Hematopoietic multipotent progenitor cell treated with erythropoietin and hydrocortisone succinate and interleukin-3 and kit ligand, for 8 days (in vitro differentiated cells): ENCODE data around the gene LAMC2.

Experiments used
- DNase-seq: peaks from one replicate; pipeline ENCODE4 v3.0.0-alpha.2; 2015

LAMC2 gene

DNA sequence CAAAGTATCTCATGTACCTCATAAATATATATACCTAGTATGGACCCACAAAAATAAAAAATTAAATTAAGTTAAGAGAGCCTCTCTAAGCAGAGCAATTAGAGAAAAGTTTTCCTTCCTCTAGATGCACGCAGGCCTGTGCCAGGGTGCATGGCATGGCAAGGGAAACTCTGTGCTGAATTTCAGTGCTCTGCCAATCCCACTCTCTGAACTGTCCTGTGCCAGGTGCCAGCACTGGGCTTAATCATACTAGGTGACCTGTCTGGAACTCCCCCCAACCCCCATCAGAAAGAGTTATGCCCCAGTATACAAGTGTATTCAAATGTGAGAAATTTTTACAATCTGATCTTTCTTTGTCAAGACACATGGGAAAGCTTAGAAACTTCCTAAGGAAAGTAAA lies 10.4 kb upstream of the LAMC2 start:
- no peak for DNase-seq

DNA sequence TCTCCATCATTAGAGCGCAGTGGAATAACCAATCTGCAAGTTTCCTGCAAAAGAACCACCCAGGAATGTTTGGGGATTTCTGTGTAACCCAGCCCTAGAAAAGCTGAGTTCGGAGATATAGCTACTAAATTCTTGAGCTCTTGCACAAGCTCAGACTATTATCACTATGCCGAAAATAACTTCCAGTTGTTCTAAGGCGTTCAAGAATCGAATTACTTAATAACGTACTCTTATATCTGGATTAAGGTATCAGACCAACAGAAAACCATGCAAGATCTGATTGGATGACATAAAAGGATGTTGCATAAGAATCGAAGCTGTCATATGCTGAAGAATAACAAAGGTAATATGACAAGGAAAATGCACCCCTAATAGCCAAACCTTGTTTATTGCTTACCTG lies 7.5 kb upstream of the LAMC2 start:
- DNase-seq = no peak

DNA sequence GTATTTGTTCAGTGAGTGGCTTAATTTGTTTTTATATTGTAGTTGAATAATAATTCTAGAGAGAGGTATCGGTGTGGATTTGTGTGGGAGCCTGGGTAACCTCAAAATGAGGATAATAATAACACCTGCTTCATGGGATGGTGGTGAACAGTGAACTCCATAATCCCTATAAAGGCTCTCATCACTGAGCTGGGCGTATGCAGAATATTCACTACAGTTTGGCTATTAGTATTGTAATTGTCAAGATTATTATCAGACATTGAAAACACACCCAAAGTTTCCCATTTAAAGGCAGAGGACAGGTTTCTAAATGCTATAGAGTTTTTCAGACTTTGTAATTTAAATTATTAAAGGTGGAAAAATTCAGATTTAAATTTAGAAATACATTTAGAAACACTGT lies 7.0 kb upstream of the LAMC2 start:
- DNase-seq = no peak

DNA sequence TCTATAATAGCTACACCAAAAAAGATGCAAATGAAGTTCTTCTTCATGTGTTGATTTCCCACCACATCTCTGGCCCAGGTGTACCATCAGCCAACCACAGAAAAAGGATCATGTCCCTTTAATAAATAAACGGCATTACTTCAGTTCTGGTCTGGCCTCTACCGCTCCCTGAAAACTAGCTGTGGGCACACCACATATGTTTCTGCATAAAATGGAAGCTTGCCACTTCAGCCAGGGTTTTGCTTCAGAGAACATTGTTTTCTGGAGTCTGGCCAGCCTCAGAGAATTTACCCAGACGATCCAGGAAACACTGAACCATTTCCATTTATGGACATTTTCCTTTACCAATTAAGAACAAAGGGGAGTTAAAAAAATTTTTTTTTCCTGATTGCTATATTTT lies 5.8 kb upstream of the LAMC2 start:
- no peak for DNase-seq

DNA sequence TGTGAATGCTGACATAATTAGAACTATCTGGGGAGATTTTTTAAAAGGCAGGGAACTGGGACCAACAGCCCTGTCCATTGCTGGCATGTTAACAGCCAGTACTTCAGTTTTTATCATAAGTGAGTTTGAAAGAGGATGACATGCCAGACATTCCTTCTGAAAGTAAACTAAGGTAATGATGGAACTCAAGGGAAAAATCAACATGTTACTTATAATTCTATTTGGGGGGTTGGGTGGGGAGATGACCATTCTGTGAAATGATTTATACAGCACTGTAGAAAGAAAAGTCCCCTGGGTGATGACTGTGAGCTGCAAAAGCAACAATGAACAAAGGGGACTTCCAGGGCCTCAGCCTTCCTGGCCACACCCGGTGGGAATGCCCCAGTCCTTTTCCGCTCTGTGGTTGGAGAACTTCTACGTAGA lies 5.4 kb upstream of the LAMC2 start:
- no peak for DNase-seq

DNA sequence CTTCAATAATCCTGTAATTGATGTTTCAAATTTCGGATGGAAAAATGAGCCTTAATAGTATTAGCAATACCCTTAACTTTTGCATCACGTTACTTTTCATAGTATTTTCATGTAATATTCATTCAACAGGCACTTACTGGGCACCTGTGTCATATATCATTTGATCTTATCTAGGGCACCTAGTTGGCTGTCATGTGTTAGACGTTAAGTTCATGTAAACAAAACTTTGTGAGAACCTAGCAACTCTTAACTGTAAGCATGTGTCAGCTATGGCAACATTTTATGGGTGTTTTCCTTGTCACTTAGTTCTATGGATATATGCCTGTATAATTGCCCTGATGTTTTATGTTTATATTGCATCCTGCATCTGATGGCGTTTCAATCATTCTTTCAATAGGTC lies 777 bp downstream of the LAMC2 start:
- no peak for DNase-seq

DNA sequence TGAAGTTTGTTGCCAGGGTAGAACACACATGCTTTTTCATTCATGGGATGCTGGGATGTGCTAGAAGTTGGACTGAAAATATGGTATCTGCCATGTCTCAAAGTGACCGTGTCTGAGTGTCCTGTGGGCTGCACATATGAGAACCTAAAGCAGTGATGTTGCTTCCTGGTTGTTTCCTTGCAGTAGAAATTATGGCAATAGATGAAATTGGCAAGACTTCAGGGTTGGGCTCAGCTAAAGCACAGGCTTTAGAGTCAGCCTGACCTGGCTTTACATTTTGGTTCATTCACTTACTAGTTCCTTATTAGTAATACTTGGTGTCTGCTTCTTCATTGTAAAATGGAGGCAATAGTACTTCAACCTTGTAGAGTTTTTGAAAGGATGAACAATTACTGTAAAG lies 2.2 kb downstream of the LAMC2 start:
- no peak for DNase-seq

DNA sequence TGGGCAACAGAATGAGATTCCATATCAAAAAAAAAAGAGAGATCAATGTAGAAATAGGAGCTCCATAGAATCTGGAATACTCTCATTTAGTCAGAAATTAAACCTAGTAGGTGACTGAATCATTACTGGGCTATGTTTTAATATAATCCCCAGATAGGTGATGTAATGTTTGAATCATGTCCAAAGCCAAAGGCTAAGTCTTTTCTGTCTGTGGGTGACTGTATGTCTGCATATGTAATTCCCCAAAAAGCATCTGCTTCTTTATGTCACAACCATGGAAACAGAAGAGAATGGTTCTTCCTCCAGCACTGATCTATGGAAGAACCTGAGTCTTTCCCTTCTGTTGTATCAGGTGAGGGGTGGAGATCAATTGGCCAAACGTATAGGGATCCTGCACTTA lies 5.8 kb downstream of the LAMC2 start:
- DNase-seq = no peak

DNA sequence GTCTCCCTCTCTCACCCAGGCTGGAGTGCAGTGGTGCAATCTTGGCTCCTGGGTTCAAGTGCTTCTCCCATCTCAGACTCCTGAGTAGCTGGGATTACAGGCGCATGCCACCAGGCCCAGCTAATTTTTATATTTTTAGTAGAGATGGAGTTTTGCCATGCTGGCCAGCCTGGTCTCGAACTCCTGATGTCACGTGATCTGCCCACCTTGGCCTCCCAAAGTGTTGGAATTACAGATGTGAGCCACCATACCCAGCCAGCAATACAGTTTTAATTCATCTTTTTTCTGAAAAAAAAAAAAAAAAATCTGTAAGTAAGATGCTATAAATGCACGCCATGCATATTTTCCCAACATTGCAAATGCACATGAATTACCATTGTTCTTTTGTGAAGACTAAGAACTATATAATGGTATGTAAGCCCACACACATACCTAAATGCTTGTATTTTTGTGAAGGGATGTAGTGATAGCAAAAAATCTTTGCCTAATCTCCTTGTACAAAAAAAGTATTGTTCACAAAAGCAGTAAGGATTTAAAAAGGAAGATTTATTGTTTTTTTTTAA lies 8.0 kb downstream of the LAMC2 start:
- no peak for DNase-seq

DNA sequence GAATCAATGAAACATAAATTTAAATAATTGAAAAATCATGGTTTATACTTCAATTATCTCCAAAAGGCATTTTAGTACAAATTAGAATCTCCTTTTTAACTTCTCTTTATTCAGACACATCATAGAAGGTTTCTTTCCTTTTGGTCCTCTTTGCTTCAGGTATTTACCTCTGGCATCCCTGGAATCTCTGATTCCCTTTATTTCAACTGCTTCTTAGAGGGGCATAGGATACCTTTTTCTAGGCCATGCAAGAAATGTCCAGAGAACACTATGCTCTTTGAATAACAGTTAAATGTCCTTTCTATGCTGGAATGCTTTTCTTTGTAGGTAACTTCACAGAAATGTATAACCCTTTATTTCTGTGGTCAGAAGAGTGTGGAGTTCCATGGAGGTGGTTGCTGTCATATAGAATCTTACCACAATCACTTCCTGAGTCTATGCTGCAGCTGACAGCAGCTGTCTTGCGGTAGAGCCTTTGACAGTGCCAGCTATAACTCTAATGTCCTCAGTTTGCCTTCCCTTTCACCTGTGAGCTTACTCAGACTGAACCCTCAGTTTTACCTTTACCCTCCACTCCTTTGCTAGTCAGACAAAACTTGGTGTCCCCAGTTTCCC lies 8.6 kb downstream of the LAMC2 start:
- DNase-seq = no peak

DNA sequence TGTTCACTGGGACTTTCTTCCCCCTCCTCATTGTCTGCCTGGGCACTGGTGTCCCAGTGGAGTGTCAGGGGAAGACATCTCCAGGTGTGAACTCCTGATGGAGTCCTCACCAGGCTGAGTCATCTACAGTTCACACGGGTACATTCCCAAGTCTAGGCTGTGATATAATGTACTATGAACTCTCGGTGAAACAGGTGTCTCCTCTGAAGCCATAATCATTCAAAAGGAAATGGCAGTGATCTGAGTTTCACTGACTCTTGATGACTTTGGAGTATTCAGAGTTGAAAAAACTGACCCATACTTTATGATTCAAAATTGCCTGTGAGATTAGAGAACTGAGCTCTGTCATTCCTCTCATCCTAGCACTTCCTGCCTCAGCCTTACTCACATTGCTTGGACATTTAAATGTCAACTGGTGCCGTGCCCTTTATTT lies 9.1 kb downstream of the LAMC2 start:
- DNase-seq = no peak

DNA sequence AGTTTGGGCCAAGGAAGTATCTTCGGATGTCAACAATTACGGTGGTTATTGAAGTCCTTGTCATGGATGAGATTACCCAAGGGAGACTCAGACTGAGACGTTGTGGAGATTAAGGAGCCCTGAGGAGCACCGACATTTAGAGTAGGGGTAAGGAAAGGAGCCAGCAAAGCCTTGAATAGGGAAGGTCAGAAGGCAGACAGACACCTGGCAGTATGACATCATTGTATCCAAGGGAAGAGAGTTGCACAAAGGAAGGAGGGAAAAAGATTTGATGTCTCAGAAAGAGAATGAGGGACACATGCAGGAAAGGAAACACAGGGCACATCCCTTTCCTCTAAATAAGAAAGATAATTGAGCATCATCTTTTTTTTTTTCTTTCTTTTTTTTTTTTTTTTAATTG lies 11.7 kb downstream of the LAMC2 start:
- no peak for DNase-seq

DNA sequence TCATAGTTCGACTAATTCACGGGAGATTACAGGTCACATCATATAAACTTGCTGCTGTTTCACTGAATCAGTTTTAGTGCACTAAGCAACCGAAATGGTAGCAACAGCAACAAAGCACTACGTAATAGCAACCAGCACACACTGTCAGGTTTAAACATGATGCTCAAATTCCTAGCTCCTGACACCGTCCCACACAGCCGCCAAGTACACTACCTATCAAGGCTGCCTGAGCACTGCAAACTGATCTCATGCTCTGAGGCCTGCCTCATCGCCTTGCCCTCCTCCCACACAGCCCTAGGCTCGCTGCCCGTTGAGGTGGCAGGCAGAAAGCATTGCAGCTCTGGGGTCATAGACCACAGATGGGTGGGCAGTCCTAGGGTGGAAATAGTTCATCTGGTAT lies 12.4 kb downstream of the LAMC2 start:
- DNase-seq = no peak

DNA sequence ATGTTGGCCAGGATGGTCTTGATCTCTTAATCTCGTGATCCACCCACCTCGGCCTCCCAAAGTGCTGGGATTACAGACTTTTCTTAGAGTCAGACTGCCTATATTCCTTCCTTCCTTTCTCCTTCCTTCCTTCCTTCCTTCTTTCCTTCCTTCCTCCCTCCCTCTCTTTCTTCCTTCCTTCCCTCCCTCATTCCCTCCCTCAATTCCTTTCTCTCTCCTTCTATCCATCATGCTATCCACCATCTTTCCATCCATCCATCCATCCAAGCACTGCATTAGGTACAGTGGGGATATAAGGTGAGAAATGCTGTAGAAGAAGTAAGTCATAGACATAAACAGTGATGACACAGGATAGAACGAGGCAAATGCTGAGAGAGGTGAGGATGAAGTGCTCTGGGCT lies 13.2 kb downstream of the LAMC2 start:
- no peak for DNase-seq

DNA sequence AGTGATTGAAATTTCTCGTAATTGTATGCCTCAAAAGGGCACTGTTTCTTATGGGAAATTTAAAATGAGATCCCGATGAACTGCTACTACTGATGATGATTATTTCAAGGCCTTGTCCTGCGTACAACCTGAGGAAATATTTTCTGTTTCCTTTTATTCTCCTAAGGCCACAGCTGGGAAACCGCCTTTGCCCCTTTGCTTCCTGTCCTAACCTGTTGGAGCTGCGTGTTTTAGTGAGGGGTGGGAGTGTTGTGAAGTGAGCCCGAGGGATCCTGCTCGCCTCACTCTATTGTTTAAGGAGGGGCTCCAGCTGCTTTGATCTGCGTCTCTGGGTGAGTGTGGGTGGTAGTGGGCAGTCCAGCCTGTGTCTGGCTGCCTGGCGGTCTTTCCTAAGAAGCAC lies 14.4 kb downstream of the LAMC2 start:
- no peak for DNase-seq

DNA sequence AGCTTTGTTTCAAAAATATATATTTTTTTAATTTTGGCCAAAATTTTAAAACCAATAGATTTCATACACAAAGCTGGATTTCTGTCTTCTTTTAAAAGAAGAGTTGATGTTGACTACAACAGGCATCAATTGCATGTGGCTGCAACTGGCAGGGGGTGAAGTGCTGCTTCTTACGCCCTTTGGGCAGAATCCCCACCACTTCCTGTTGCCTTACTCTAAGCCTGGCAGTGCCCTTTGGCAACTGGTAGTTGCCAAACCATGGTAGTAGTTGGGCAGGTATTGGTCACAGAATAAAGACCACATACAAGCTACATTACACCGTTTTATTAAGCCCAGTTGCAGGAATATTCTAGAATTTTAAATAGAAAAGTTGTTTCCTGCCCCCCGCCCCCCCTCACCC lies 17.0 kb downstream of the LAMC2 start:
- no peak for DNase-seq

DNA sequence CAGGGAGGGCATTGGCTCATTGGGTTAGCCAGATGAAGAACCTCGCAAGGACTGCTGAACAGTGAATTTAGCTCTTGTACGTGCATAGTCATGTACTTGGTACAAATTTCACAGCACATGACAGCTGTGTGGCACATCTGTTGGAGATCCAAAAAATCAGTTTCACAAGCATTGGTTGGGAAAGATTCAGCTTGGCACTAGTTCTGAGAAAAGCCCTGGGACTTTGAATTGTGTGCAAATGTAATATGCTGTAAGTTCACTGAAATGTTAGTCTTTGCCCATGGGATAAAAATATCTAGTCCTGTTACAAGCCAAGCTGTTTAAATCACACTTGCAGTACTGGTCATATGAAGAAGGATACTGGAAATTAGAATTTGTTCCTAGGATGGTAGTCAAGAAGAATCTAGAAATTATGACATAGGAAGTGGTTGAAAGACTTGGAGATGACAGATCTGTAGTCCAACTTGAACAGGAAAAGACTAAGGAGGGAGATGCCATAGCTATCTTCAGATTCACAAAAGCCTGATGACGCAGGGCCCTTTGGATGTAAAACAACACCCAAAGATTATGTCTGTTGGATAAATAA lies 19.2 kb downstream of the LAMC2 start:
- DNase-seq = no peak

DNA sequence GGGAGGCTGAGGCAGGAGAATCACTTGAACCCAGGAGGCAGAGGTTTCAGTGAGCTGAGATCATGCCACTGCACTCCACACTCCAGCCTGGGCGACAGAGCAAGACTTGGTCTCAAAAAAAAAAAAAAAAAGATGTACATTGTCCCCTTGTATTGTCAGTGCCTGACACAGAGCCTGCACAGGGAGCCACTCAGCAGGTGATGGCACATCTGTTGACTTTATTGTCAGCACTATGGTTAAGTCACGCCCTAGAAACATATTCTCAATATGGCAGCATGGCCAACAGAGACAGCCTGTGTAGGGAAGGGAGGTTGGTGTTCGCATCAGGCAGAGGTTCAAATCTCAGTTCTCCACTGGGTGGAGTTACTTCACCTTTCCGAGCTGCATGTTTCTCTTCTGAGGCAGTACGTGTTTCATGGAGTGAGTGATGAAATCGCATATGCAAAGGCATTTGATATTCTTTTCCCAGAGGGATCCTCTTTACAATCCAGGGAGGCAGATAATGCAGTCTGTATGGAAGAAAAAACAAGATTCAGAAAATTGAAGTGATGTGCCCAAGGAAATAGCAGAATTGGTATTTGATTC lies 20.6 kb downstream of the LAMC2 start:
- DNase-seq = no peak

DNA sequence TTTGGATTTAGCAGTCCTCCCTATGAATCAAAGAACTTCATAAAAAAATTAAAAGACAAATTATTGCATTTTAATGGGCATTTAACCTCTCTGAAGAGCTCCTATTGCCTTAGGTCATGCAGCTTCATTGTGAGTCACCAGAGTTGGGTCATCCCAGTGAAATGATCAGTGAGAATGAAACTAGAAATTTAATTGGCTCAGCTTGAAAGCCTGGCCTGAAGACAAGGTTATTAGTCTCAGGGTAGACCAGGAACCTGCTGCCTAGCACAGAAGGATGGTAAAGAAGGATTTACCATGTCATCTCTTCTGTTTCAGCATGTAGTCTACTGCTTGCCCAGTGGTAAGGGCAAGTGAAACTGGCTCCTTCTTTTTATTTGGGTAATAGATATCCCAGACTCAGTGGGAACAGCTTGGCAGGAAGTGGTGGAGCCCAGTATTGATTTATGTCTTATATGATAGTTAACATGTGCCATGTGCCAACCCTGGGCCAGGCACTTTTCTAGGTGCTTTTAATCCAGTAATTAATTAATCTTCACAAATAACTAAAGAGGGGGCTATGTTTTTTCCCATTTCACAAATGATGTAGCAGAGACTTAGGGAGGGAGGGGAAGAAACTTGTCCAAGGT lies 23.6 kb downstream of the LAMC2 start:
- DNase-seq = no peak

DNA sequence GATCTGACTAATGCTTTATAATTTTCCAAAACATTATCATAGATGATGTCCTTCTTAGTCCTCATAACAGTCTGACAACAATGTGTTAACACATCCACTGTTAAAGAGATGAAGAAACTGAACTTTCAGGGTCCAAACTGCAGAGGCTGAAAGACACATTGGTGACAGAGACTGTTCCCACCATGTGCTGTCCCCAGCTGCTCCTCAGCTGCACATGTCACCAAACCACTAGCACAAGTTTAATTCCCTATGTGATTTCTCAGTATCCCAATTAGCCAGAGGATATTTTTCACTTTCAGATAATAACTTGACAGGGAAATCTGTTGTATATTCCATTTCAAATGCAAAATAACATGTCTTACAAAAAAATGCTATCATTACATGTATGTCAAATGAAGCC lies 24.6 kb downstream of the LAMC2 start:
- no peak for DNase-seq

DNA sequence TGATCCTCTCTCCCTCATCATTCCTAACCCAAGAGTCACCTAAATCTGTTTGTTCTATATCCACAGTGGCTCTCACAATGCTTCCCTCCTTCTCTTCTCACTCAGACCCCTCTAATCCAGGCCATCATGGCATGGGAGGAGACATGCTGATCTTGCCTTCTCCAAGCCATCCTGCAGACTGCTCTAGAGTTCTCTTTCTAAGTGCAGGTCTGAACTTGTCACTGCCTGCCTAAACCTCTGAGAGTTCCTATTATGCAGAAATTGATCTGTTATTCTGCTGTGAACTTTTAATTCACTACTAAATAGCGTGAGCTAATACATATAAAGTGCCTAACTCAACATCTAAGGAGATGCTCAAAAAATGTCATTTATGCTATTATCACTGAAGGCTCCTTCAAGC lies 26.8 kb downstream of the LAMC2 start:
- DNase-seq = no peak

DNA sequence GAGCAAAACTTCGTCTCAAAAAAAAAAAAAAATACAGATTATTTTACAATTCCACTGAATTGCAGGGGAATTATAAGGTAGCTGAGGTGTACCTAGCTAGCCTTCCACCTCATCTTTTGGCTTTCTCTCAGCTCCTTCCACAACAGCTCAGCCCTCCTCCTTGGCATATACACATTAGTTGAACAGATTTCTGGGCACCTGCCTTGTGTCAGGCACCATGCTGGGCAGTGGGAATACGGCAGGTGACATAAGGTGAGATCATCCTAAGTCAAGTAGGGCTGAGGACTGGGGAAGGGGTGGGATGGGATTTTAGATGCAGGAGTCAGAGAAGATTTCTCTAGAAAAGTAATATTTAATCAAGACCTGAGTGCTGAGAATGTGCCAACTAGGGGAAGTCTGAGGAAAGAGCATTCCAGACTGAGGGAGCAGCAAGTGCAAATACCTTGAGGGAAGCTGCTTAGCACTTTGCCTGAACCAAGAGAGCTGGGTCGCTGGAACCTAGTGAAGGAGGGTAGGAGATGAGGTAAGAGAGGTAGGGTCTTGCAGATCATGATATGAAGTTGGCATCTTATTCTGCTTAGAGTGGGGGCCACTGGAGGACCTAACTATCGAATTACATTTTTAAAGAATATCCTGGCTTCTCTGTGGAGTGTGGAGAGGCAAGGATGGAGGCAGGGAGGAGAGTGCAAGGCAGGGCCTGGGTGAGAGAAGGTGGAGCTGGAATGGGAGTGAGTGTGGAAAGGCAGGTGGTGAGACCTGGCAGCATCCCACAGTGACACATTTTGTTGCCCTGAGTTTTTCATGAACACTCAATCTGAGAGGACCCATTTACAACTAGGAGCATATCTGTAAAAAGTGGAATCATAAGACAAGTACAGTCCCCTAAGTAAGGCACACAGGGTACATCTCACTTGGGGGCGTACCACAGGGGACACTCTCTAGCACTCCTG lies 28.2 kb downstream of the LAMC2 start:
- no peak for DNase-seq
